K562 (cell line): ENCODE data around the gene ANKLE1.
"Not testable (repeated sequence)": the region's sequence is repeated elsewhere in the genome, so short reads cannot be mapped to it uniquely, and the experiment has no call there.

Experiments used
- ADNP ChIP-seq: fragments of 200-800 bp; sonication (Bioruptor generic); IDR thresholded peaks from 2 replicates; pipeline ENCODE4 v1.6.1; 2016; ENCODE audit warnings: missing genetic modification characterization, missing compliant biosample characterization
- CBX8 ChIP-seq: fragments of 200-600 bp; sonication (generic); IDR thresholded peaks from 2 replicates; pipeline ENCODE4 v1.6.1; 2012; ENCODE audit warnings: borderline replicate concordance, mixed run types, low read depth, mild to moderate bottlenecking, moderate library complexity, mixed read lengths, low read length, control low read depth, inconsistent platforms; ENCODE audit not compliant: poor library complexity, severe bottlenecking; ENCODE audit errors: extremely low read depth
- HSF4 ChIP-seq: fragments of 250-450 bp; sonication (Bioruptor Pico); IDR thresholded peaks from 2 replicates; pipeline ENCODE4 v2.1.2; 2022; ENCODE audit warnings: mild to moderate bottlenecking, moderate library complexity, borderline replicate concordance

- not testable (repeated sequence) for TF ChIP-seq ADNP, CBX8, HSF4
Observed at GRCh38 chr19:17274892-17275291, 6.8 kb upstream of the ANKLE1 start.
